Endothelial cell (in vitro differentiated cells): ENCODE measurements around the gene PEX1. TPM values are rescaled to one million over a fixed set of nuclear protein-coding genes. Genes with fewer than 3 reads are reported as not detected.
"Not testable (repeated sequence)": the region's sequence is repeated elsewhere in the genome, so short reads cannot be mapped to it uniquely, and the experiment has no call there.

Experiments
- DNase-seq: peaks from one replicate; pipeline ENCODE4 v3.0.0; 2021; ENCODE audit warnings: low spot score
- H3K27ac Mint-ChIP-seq: one replicate; pipeline ENCODE4 v1.8.0; 2021; ENCODE audit warnings: mixed read lengths, inconsistent platforms; ENCODE audit not compliant: unreplicated experiment
- H3K27me3 Mint-ChIP-seq: one replicate; pipeline ENCODE4 v1.8.0; 2021; ENCODE audit warnings: mild to moderate bottlenecking, moderate library complexity, mixed read lengths, inconsistent platforms; ENCODE audit not compliant: unreplicated experiment
- H3K36me3 Mint-ChIP-seq: one replicate; pipeline ENCODE4 v1.8.0; 2021; ENCODE audit warnings: mild to moderate bottlenecking, low read depth, mixed read lengths, inconsistent platforms; ENCODE audit not compliant: unreplicated experiment
- H3K4me1 Mint-ChIP-seq: one replicate; pipeline ENCODE4 v1.8.0; 2021; ENCODE audit warnings: mild to moderate bottlenecking, mixed read lengths, inconsistent platforms; ENCODE audit not compliant: unreplicated experiment
- H3K4me3 Mint-ChIP-seq: one replicate; pipeline ENCODE4 v1.8.0; 2021; ENCODE audit warnings: mild to moderate bottlenecking, mixed read lengths, inconsistent platforms; ENCODE audit not compliant: unreplicated experiment
- H3K9me3 Mint-ChIP-seq: one replicate; pipeline ENCODE4 v1.8.0; 2021; ENCODE audit warnings: mixed read lengths, inconsistent platforms; ENCODE audit not compliant: unreplicated experiment
- total RNA-seq: library from RNA; stranded (reverse); fragmentation: NEBNext Ultra II Directional; extraction: Animal tissue kit (Norgen Biotek cat#: 25700); gene quantifications from one replicate; pipeline ENCODE4 v1.2.1, GENCODE V29; 2021; ENCODE audit not compliant: unreplicated experiment
- TF ChIP-seq, protein P1 (sequence below): fragments of 200-600 bp; sonication (generic); IDR thresholded peaks from one replicate; pipeline ENCODE4 v1.5.0; 2021; ENCODE audit warnings: antibody characterized with exemption; ENCODE audit not compliant: unreplicated experiment

The PEX1 gene
- total RNA-seq, 1 donor from 2014 or later, result 20.3 TPM

DNA sequence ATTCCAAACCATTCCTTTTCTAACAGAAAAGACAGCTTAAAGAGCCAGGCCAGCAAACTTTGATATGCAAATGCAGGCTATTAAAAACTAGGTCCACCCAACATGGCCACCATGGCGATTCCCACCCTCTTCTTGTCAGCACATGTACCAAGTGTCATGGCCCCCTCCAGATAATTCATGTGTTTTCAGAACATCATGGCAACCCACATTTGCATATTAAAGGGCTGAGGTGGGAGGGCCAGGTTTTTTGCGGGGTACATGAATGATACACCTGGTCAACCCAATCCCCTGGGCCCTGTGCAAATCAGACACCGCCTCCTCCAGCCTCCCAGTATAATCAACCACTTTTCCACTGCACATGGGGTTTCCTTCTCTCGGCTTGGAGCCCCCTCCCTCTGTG is 49.6 kb downstream of the PEX1 start:
- Mint-ChIP-seq H3K27ac (no peak overlapping the region), H3K36me3 (no peaks in the 10 kb centered on the region), H3K4me3 (no peak overlapping the region), H3K27me3 (peaks cover 1% of the 10 kb centered on the region), H3K9me3 (no peaks in the 10 kb centered on the region), H3K4me1 (no peaks in the 10 kb centered on the region)
- DNase-seq, result no peak
- TF ChIP-seq, protein P1, sequence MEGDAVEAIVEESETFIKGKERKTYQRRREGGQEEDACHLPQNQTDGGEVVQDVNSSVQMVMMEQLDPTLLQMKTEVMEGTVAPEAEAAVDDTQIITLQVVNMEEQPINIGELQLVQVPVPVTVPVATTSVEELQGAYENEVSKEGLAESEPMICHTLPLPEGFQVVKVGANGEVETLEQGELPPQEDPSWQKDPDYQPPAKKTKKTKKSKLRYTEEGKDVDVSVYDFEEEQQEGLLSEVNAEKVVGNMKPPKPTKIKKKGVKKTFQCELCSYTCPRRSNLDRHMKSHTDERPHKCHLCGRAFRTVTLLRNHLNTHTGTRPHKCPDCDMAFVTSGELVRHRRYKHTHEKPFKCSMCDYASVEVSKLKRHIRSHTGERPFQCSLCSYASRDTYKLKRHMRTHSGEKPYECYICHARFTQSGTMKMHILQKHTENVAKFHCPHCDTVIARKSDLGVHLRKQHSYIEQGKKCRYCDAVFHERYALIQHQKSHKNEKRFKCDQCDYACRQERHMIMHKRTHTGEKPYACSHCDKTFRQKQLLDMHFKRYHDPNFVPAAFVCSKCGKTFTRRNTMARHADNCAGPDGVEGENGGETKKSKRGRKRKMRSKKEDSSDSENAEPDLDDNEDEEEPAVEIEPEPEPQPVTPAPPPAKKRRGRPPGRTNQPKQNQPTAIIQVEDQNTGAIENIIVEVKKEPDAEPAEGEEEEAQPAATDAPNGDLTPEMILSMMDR, result no peak

- H3K36me3 Mint-ChIP-seq, result no peaks in the 10 kb centered on the region
- no peaks in the 10 kb centered on the region for H3K4me1 Mint-ChIP-seq
- no peak for DNase-seq
- TF ChIP-seq, protein P1, result no peak
- peaks cover 1% of the 10 kb centered on the region for H3K27me3 Mint-ChIP-seq
- no peaks in the 10 kb centered on the region for H3K9me3 Mint-ChIP-seq
- no peak overlapping the region for H3K4me3 Mint-ChIP-seq
- no peak overlapping the region for H3K27ac Mint-ChIP-seq
These were observed 50.2 kb downstream of the PEX1 start for GRCh38 chr7:92478095-92478494.

- not testable (repeated sequence) for H3K4me3 Mint-ChIP-seq, H3K9me3 Mint-ChIP-seq, H3K27me3 Mint-ChIP-seq, H3K36me3 Mint-ChIP-seq, H3K27ac Mint-ChIP-seq, DNase-seq, H3K4me1 Mint-ChIP-seq
These were observed 50.6 kb downstream of the PEX1 start, which contains the start of gene ERVW-1 for GRCh38 chr7:92477681-92478080. Gene ERVW-1, minus strand, starts transcription at chr7:92477946. Its CDS starts 7,565 bp downstream, at chr7:92470381.

DNA sequence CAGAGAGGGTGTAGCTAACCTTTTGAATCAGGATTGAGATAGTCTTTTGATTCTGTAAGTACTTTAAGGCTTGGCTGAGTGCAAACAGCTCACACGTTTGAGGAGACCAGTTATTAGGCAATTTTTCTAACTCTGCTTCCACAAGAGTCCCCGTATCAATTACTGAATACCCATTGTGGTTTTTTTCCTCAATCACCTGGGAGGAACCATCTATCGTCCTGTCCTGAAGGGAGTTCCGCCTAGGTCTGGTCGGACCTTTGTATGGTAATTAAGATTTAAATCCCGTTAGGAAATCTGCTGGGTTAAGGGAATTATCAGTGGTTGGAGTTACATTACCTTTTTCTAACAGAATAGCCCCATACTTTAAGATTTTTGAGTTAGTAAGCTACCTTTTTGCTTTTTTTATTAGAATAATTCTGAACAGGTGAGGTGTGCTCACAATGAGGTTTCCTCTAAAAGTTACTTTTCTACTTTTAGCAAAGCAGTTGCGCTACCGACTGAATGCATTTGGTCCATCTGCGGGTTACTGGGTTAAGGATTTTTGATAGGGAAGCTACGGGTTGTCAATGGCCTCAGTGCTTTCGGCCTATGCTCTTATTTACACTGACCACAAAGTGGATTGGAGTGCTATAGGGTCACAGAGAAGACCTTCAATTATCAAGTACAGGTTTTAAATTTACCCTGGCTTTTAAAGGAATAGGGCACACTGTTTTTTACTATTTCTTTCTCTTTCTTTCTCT is 52.3 kb downstream of the PEX1 start:
- not testable (repeated sequence) for H3K27ac Mint-ChIP-seq, H3K9me3 Mint-ChIP-seq, H3K27me3 Mint-ChIP-seq

DNA sequence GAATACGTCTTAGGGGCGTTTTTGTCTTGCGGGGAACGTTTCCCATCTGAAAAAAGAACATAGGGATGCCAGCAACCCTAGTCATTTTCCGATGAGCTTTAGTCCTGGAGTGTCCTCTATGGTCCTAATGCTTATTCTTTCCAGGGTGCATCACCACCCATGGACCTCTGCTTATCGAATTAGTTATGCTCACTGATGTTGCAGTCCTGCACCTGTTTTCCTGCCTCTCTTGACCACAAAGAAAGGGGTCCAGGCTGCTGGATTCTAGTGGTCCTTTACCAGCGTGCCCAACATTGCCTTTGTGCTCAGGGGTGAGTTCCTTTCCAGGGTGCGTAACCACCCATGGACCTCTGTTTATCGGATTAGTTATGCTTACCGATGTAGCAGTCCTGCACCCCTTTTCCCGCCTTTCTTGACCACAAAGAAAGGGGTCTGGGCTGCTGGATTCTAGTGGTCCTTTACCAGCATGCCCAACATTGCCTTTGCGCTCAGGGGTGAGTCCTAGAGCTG is 53.0 kb downstream of the PEX1 start:
- DNase-seq, H3K27me3 Mint-ChIP-seq, H3K9me3 Mint-ChIP-seq, H3K4me3 Mint-ChIP-seq, H3K4me1 Mint-ChIP-seq, H3K27ac Mint-ChIP-seq, H3K36me3 Mint-ChIP-seq: not testable (repeated sequence)

More for the DNA sequence above, 52.3 kb downstream of the PEX1 start:
- H3K36me3 Mint-ChIP-seq, H3K4me1 Mint-ChIP-seq, DNase-seq, H3K4me3 Mint-ChIP-seq: not testable (repeated sequence)

DNA sequence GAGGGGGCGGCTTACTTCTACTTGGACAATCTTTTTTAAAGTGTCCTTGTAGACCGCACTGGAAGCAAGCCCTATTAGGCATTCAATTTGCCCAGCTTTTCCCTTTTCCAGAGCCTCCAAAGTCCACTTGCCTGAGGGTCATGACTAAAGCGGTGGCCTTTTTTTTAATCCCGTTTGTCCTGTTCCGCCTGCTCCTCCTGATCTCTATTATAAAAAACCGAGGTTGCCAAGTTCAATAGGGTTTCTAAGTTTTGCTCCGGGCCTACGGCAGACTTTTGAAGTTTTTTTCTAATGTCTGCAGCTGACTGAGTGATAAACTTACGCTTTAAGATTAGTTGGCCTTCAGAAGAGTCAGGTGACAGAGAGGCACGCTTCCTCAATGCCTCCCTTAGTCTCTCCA is 54.3 kb downstream of the PEX1 start:
- not testable (repeated sequence) for H3K27me3 Mint-ChIP-seq

GRCh38 chr7:92468589-92468988 is 59.7 kb downstream of the PEX1 start:
- H3K9me3 Mint-ChIP-seq, result peaks cover 10% of the 10 kb centered on the region
- not testable (repeated sequence) for DNase-seq, H3K27me3 Mint-ChIP-seq, H3K4me1 Mint-ChIP-seq, H3K4me3 Mint-ChIP-seq, H3K27ac Mint-ChIP-seq
- H3K36me3 Mint-ChIP-seq, result peaks cover 24% of the 10 kb centered on the region

More for the DNA sequence above, 54.3 kb downstream of the PEX1 start:
- not testable (repeated sequence) for H3K4me1 Mint-ChIP-seq, H3K4me3 Mint-ChIP-seq, H3K9me3 Mint-ChIP-seq, DNase-seq, H3K27ac Mint-ChIP-seq
- peaks cover 14% of the 10 kb centered on the region for H3K36me3 Mint-ChIP-seq
